ENCODE measurements around the gene EP400.

Gene EP400

DNA sequence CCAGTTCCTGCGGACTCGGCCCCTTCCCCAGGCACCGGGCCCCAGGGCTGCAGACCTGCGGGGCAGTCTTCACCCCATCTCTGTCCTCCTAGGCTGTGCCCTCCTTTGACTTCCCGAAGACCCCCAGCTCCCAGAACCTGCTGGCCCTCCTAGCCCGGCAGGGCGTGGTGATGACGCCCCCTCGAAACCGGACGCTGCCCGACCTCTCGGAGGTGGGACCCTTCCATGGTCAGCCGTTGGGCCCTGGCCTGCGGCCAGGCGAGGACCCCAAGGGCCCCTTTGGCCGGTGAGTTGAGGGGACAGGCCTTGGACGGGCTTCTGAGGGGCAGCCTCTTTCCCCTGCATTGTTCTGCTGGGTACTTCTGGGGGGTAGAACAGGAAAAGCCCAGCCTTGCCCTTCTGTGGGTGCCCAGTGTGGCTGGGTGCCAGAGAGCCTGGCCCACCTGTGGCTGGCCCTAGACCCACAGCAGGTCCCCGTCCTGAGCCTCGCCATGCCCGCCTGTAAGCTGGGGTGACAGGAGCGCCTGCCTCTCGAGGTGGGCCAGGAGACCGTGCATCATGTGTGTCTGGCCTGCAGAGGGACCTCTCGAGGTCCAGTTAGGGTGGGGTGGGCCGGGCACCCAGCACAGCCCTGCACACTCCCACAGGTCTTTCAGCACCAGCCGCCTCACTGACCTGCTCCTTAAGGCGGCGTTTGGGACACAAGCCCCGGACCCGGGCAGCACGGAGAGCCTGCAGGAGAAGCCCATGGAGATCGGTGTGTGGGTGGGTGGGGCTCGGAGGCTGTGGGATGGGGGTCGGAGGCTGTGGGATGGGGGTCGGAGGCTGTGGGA is 33.2 kb upstream of the EP400 start:
- TF ChIP-seq, protein P1, sequence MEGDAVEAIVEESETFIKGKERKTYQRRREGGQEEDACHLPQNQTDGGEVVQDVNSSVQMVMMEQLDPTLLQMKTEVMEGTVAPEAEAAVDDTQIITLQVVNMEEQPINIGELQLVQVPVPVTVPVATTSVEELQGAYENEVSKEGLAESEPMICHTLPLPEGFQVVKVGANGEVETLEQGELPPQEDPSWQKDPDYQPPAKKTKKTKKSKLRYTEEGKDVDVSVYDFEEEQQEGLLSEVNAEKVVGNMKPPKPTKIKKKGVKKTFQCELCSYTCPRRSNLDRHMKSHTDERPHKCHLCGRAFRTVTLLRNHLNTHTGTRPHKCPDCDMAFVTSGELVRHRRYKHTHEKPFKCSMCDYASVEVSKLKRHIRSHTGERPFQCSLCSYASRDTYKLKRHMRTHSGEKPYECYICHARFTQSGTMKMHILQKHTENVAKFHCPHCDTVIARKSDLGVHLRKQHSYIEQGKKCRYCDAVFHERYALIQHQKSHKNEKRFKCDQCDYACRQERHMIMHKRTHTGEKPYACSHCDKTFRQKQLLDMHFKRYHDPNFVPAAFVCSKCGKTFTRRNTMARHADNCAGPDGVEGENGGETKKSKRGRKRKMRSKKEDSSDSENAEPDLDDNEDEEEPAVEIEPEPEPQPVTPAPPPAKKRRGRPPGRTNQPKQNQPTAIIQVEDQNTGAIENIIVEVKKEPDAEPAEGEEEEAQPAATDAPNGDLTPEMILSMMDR (IDR thresholded peaks at IDR 0.05; ENCODE audit: insufficient read depth, low read length, missing control alignments): no peak
- ChIA-PET CTCF (no interaction called here), POLR2A (no interaction called here)
- H3K4me3 ChIP-seq (ENCODE audit: low read depth, low read length): no peak overlapping the region
- no peak for DNase-seq (ENCODE audit: low read depth, low spot score)

- ChIA-PET CTCF (no interaction called here), POLR2A (no interaction called here)
- no peak overlapping the region for H3K4me3 ChIP-seq (ENCODE audit: low read depth, low read length)
- DNase-seq (ENCODE audit: low read depth, low spot score): no peak
- TF ChIP-seq, protein P1 (IDR thresholded peaks at IDR 0.05; ENCODE audit: insufficient read depth, low read length, missing control alignments): no peak
Measured at GRCh38 chr12:131917139-131917710, 32.5 kb upstream of the EP400 start.

GRCh38 chr12:131917711-131918306 is 31.9 kb upstream of the EP400 start:
- POLR2A ChIA-PET: no interaction called here
- DNase-seq (ENCODE audit: low read depth, low spot score): no peak
- TF ChIP-seq, protein P1 (IDR thresholded peaks at IDR 0.05; ENCODE audit: insufficient read depth, low read length, missing control alignments): no peak
- H3K4me3 ChIP-seq (ENCODE audit: low read depth, low read length): no peak overlapping the region
- CTCF ChIA-PET: no interaction called here

- H3K4me3 ChIP-seq (ENCODE audit: low read depth, low read length): no peak overlapping the region
- TF ChIP-seq, protein P1 (IDR thresholded peaks at IDR 0.05; ENCODE audit: insufficient read depth, low read length, missing control alignments): no peak
- no peak for DNase-seq (ENCODE audit: low read depth, low spot score)
- ChIA-PET POLR2A (no interaction called here), CTCF (no interaction called here)
Measured at GRCh38 chr12:131918311-131919050, 31.3 kb upstream of the EP400 start.

DNA sequence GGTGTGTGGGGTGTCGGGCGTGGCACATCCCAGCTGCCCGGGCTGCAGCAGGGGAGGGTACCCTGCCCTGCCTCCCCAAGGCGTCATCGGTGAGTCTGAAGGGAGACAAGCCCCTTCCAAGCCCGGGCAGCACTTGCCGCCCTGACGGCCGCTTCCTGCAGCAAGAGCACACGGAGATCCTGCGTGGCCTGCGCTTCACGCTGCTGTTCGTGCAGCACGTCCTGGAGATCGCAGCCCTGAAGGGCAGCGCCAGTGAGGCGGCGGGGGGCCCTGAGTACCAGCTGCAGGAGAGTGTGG is 30.7 kb upstream of the EP400 start:
- no peak for DNase-seq (ENCODE audit: low read depth, low spot score)
- ChIA-PET POLR2A (no interaction called here), CTCF (no interaction called here)

More for the DNA sequence above, 30.7 kb upstream of the EP400 start:
- TF ChIP-seq, protein P1 (IDR thresholded peaks at IDR 0.05; ENCODE audit: insufficient read depth, low read length, missing control alignments): no peak
- H3K4me3 ChIP-seq (ENCODE audit: low read depth, low read length): no peak overlapping the region
